HG03280 (cell line): Measurements from ENCODE around the gene SPOCK1.
"Not testable (repeated sequence)": the region's sequence is repeated elsewhere in the genome, so short reads cannot be mapped to it uniquely, and the experiment has no call there.

ENCODE experiments used
- ATAC-seq: cut with Tn5 transposase; IDR thresholded peaks from one replicate; pipeline ENCODE4 v1.9.1; 2021; ENCODE audit warnings: mild to moderate bottlenecking, moderate library complexity; ENCODE audit not compliant: unreplicated experiment

SPOCK1 gene

DNA sequence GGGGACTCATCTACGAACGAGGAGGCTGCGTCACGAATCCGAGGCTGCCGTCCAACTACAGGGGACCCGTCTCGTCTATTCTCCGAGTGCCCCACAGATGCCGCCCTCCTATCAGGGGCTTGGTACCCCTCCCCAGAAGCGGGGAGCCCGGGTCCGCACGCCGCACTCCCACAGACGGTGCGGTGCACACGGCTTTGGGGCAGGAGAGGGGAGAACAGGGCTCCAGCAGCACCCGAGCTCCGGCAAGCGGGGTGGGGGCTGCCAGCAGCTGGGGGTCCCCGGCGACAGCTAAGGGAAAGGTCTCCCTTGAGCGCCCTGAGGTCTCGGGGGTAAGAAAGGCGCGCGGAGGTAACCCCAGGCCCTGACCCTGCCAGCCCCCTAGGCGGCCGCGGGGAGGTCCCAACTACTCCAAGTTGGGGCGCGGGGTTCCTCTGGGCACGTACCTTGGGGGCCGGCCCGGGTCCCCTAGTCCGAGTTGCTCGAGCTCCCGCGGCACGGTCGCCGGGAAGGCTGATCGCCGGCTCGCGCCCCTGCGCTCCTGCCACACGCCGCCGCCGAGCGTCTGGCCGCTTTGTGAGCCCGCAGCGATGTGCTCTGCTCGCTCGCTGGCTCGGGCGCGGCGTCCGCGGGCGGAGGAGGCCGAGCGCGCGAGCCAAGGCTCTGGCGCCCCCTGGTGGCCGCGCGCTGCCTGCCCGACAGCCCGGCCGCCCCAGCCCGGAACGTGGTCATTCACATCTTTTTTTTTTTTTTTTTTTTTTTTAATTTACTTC, at the start of gene SPOCK1:
Gene SPOCK1 (minus strand): TSS at position 591 of the 770 bp plus-strand sequence.
- peak; percentile 92 for ATAC-seq

DNA sequence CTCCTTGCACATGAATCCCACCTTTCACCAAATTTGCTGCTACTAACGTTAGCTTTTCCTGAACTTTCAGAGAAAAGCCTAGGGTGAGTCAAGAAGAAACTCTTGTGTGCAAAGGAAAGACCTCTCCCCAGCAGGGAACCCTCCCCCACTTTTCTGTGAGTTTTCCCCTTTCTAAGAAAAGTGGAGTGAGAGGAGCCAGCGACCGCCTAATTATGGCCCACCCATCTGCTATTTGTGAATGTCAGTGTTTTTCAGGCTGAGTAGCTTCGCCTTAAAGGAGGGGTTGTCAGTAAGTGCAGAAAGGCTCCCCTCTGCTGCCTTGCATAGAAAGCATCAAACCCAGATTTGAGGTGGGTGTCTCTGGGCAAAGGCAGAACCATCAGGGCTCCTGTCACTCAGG, 46.8 kb upstream of the SPOCK1 start:
- no peak for ATAC-seq

GRCh38 chr5:137535449-137535848, 36.3 kb upstream of the SPOCK1 start:
- ATAC-seq: not testable (repeated sequence)

- ATAC-seq: no peak
Measured at GRCh38 chr5:137533963-137534362, 34.8 kb upstream of the SPOCK1 start.

DNA sequence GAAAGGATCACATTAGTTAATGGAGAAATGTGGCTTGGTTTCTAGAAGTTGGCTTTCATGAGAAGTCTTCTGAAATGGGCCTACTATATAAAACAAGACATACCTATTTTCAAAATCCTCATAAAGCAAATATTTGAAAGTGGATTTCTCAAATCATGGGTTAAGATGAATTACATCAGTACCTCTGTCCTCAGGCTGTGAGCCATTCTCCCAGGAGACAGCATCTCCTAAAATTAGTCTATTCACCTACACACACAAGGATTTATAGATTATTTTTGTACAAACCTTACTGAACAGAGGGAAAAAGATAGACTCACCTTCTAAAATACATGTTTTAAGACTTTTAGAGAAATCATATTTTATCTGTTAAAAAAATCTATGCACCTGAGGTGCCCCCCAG, 32.1 kb upstream of the SPOCK1 start:
- ATAC-seq: no peak

- ATAC-seq: no peak
Measured at GRCh38 chr5:137521246-137521645, 22.1 kb upstream of the SPOCK1 start.

- no peak for ATAC-seq
Measured at GRCh38 chr5:137516961-137517360, 17.8 kb upstream of the SPOCK1 start.

DNA sequence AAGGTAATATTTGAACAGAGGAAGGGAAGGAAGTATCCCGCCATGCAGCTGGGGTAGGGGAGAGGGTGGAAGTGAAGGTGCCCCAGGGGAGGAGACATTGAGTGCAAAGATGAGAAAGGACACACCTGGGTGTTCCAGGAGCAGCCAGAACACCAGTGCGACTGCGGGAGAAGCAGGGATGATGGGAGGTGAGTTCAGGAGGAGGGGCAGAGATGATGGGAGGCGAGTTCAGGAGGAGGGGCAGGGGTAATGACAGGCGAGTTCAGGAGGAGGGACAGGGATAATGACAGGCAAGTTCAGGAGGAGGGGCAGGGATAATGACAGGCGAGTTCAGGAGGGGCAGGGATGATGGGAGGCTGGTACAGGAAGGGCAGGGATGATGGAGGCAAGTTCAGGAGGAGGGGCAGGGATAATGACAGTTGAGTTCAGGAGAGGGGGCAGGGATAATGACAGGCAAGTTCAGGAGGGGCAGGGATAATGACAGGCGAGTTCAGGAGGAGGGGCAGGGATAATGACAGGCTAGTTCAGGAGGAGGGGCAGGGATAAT, 17.2 kb upstream of the SPOCK1 start:
- no peak for ATAC-seq

DNA sequence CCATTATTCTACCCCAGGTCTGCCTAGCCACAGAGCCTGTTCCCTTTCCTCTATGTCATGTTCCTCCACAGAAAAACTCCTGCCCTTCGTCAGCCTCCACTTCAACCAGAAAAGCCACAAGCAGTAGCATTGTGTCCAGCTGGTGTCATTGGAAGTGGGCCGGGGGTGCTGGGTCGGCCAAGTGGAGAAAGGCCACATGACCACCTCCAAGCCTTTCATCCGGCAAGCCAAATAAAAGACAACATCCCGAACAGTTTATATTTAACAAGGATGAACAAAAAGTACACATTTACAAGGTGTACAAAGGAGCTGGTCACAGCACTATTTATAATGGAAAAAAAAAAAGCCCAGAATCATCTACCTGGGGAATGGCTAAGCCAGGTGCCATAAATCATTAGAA, 16.1 kb upstream of the SPOCK1 start:
- ATAC-seq: no peak

DNA sequence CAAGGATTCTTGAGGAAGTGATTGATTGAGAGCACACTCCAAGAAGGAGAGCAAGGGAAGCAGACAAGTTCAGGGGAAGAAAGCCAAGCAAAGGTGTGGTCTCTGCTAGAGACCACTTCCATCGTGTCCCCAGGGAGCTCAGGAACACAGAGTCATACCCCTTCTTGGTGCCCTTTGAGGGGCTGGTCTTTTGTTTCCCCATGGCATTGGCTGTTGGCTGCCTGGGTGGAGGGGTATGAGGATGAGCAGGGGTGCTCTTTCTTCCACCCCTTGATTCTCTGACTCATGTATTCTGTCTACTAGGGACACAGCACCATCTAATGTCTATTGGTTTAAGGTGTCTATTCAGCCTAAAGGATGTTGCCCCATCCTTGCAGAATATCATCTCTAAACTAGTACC, 11.5 kb upstream of the SPOCK1 start:
- no peak for ATAC-seq

DNA sequence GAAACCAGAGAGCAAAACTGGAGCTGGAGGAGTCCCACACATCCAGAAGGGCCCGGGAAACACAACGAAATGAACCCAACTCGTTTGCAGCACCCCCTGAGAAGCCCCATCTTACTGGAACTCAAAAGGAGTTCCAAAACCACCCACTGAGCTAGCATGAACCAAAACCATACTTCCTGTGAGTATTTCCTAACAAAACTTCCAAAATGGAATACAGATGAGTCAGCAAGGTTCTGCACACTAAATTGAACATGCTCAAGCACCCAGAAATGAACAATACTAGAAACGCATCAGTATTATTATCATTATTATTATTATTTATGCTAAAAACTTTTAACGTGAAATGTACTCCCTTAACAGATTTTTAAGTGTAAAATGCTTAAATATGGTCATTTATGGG, 8.0 kb upstream of the SPOCK1 start:
- ATAC-seq: no peak

- ATAC-seq: no peak
Measured at GRCh38 chr5:137506296-137506695, 7.2 kb upstream of the SPOCK1 start.

- no peak for ATAC-seq
Measured at GRCh38 chr5:137504916-137505315, 5.8 kb upstream of the SPOCK1 start.

- ATAC-seq: no peak
Measured at GRCh38 chr5:137503456-137503855, 4.3 kb upstream of the SPOCK1 start.

- ATAC-seq: no peak
Measured at GRCh38 chr5:137502632-137503031, 3.5 kb upstream of the SPOCK1 start.

DNA sequence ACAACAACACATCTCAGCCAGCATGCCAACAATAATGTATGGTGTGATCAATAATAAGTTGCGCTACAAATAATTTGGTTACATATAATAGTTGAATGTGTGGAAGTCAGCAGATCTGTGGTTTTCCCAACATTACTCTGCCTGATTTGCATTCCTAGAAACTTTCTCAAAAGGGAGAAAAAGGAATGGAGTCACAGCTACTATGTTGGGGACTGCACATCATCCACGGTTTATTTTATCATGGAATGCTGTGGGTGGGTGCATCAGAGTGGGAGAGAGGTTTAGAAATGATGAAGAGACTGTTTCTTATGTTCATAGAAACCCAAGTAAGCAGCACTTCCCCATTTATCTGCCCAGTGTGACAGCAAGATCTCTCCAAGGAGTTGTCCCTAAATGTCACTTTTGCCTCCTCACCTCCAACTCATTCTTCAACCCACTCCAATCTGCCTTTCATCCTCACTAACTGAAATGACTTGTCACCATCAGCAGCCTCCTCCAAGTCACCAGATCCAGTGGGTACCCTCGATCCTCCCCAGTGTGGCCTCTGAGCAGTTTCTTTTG, 2.8 kb upstream of the SPOCK1 start:
- no peak for ATAC-seq

DNA sequence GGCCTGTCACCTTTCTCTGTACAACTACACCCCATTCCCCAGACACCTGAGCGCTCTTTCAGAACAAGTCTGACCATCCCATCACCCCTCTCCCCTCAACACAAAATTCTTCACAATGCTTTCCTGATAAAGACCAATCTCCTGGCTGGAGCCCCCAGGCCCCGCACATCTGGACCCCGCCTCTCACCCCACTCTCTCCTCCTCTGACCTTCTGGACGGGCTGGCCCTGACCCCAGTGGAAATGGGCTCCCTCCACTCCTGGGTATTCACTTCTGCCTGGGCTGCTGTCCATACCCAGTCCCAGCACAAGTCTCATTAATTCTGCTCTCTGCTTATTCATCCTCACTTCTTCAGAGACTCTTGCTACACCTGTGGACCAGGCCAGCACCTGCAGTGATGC, 2.1 kb upstream of the SPOCK1 start:
- no peak for ATAC-seq

DNA sequence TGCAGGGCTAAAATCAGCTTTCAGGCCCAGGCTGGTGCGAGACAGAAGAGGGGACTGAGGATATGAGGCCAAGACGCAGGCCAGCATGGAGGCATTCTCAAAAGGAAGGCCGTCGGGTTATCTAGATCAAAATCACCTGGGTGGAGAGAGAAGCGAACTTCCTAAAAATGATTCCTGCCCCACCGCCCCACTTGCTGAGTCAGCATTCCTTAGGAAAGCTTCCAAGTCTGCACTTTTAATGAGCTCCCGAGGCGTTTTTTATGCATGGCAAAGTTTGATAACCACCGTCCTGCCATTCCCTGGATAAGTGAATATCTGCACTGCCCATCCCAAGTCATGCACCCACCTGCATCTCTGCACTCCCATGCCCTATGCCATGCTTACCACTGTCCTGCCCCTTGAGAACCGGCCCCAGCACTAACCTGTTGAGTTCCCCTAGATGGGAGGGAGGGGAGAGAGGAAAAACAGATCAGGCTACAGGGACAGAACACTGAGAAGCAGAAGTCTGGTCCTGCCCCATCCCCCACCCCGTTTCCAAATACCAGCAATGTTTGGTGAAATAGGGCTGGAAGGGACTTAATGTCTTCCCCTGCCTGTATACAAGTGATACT, 1.6 kb upstream of the SPOCK1 start:
- ATAC-seq: no peak

DNA sequence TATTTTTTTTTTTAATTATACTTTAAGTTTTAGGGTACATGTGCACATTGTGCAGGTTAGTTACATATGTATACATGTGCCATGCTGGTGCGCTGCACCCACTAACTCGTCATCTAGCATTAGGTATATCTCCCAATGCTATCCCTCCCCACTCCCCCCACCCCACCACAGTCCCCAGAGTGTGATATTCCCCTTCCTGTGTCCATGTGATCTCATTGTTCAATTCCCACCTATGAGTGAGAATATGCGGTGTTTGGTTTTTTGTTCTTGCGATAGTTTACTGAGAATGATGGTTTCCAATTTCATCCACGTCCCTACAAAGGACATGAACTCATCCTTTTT, 351 bp upstream of the SPOCK1 start:
- ATAC-seq: not testable (repeated sequence)

DNA sequence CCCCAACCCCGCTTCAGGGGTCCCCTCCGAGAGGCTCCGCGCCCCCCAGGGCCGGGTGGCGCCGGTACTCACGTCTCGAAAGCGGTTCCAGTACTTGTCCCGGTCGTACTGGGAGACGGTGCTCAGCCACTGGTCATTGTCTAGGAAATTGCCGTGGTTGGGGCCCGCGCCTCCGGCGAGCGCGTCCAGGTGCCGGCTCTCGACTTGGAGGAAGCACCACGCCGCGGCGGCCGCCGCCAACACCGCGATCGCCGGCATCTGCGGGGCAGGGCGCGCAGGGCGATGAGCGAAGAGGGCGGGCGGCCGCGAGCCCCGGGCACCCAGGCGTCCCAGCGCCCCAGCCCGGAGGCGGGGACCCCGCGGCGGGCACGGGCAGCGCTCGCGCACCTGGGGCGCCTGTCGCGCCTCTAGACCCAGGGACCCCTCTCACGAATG, 808 bp downstream of the SPOCK1 start:
- no peak for ATAC-seq

GRCh38 chr5:137497396-137498290, 1.5 kb downstream of the SPOCK1 start:
- ATAC-seq: no peak
